Stimulated activated naive CD4-positive, alpha-beta T cell treated with Interleukin-2 at 50 U/mL for 16 hours (primary cell): ENCODE measurements around the gene IL4R.
A peak's percentile ranks its signal among the peaks of the same experiment; 100 is the strongest.

Experiments
- DNase-seq: peaks from one replicate; lab custom pipeline; 2025; lab: John Stamatoyannopoulos, UW

IL4R gene

DNA sequence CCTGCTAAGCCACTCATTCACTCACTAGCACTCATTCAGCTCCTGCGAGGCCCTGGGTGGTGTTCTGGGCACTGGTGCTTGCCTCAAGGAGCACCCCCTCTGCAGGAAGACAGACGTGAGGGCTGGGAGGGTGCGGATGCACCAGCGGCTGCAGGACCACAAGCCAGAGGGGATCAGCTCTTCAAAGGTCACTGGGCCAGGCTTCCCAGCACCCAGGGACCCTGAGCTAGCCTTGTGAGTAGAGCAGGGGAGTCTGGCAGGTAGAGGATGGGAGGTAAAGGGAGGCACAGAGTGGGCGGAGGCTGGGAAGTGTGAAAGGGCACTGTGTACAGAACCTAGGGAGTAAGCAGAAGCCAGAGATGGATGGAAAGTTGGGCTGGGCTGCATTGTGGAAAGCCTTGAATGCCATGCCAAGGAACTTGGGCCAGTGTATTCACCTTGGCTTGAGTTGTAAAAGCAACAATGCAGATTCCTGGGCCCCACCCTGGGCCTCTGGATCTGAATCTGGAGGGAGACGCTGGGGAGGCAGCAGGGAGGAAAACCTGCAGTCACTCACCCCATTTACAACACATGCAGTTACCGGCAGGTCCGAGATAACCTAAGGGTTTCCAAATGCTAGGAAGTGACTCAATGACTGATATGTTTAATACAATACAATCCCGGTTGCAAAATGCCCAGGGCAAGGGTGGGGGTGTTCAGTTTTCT, 1.7 kb downstream of the IL4R start:
- DNase-seq = peak; percentile 27

- no peak for DNase-seq
Measured at GRCh38 chr16:27316038-27316680, 2.4 kb downstream of the IL4R start.

- no peak for DNase-seq
Measured at GRCh38 chr16:27317320-27317719, 3.5 kb downstream of the IL4R start.

- DNase-seq = peak; percentile 45
Measured at GRCh38 chr16:27317738-27318391, 4.1 kb downstream of the IL4R start.

DNA sequence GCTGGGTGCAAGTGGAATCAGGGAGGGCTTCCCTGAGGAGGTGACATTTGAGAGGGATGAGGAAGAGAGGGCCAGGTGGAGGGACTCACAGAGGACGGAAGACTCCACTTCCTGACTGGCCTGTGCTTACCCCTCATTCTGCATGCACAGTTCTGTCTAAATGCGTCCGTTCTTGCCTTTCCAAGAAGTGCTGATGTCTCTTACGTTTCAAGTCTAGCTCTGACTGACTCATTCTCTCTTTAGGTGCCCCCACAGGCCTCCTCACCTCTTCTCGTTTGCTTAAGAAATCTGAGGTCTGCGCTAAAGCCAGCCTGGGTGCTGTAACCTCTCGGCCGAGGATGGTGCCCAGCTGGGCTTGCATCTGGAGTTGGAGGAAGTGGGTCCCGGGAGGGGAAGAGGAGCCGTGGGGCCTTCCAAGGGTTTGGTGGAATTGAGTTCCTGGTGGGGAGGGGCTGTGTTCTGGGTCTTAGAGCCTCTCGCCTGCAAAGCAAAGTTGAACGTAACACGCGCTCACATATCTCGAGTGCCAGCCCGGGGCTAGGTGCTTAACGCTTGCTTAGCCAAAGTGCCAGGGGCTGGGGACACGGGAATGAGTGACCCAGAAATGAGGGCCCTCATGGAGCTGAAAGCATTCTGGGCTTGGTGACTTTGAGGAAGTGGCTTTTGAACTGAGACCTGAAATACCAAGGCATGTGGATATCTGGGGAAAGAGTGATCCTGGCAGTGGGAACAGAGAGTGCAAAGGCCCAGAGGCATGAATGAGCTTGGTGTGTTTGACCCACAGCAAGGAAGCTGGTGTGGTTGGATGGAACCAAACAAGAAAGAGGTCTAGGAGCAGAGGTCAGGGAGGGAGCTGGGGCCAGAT, 4.8 kb downstream of the IL4R start:
- DNase-seq = peak; percentile 45

GRCh38 chr16:27319257-27319965, 5.6 kb downstream of the IL4R start:
- DNase-seq = no peak

DNA sequence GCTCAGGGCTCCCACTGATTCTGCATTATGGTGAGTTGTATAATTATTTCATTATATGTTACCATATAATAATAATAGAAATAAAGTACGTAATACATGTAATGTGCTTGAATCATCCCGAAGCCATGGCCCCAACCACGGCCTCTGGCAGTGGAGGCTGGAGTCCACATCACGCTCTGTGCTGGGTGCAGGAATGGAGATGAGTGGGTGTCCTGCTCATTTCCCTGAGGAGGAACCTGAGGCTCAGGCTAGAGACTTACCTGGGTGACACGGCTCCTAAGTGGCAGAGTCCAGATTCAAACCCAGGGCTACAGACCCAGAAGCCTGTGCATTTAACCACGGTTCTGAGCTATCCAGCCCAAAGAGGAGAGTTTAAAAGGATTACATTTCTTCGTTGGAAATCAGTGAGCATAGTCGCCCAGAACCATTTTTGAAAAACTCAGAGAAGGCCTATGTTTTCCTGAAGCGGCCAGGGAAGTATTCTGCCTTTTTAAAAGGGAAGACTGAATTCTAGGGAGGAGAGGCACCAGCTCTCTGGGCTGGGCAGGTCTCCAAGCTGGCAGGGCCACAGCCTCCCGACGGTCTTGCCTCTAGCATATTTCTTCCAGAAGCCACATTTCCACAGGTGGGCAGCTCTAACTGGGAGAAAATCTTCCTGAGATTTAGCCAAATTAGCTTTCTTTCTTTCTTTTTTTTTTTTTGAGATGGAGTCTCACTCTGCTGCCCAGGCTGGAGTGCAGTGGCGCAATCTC, 6.7 kb downstream of the IL4R start:
- DNase-seq = no peak

- DNase-seq = no peak
Measured at GRCh38 chr16:27321013-27321915, 7.5 kb downstream of the IL4R start.

- no peak for DNase-seq
Measured at GRCh38 chr16:27322858-27323780, 9.3 kb downstream of the IL4R start.

GRCh38 chr16:27323781-27324561, 10.2 kb downstream of the IL4R start:
- no peak for DNase-seq

GRCh38 chr16:27324851-27325301, 11.1 kb downstream of the IL4R start:
- DNase-seq = no peak

DNA sequence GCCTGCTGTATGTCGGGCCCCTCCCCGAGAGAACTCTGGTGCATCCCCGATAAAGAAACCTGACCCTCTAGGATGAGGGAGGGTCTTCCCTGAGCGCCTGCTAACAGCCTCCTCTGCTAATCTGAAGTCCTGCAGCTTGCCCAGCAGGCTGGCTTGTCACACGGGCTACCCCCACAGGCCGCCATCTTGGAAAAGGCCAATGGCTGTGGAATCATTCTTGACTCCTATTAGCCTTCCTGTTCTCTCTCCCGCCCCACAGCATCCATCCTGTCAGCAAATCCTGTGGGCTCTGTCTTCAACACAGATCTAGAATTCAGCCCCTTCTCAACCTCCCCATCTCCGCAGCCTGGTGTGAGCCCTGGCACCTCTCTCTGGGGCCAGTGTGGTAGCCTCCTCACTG, 12.0 kb downstream of the IL4R start:
- no peak for DNase-seq

- no peak for DNase-seq
Measured at GRCh38 chr16:27326251-27326650, 12.5 kb downstream of the IL4R start.

DNA sequence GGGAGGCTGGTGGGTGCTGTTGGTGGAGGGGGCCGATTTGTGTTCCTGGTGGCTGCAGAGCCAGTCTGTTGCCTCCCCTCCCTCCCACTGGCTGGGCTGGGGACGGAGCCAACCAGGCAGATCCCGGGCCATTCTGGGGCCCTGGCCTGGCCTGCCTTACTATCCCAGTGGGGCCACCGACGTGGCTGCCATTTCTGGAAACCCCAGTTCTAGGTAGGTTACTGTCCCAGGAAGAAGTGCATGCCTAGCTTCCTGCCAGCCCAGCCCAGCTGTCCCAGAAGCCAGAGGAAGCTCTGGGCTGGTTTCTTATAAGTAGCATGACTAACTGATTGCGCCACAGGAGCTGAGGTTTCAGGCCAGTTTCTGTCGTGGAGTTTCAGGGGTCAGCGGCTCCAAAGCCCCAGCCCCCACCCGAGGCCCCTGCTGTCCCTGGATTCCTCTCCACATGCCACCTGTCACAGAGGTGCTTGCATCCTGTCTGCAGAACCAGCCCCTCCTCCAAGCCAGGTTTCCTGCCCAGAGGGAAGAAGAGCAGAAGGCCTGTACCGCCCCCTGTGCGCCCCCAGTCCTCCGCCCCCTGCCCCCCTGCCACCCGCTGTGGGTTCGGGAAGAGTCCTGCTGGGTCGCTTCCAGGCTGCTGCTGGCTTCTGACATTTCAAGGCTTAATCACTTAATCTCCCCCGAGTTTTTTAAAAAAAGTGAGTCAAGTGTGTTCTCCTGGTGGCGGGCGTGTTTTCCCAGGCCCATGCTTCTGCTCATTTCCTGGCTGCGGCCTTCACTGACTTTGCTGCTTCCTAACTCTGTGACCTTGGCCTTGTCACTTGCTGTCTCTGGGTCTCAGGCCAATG, 13.2 kb downstream of the IL4R start:
- DNase-seq = no peak

- DNase-seq = no peak
Measured at GRCh38 chr16:27327586-27327915, 13.8 kb downstream of the IL4R start.

DNA sequence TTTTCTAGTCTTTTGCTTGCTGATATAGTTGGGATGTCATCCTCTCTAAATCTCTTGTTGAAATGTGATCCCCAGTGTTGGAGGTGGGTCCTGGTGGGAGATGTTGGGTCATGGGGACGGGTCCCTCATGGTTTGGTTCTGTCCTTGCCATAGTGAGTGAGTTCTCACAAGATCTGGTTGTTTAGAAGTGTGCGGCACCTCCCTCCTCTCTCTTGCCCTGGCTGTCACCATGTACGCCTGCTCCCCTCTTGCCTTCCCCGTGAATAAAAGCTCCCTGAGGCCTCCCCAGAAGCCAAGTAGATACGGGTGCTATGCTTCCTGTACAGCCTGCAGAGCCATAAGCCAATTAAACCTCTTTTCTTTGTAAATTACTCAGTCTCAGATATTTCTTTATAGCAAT, 15.2 kb downstream of the IL4R start:
- no peak for DNase-seq
